Activated CD8-positive, alpha-beta memory T cell treated with anti-CD3 and anti-CD28 coated beads, Interleukin-2, amount 50 U/mL, for 48 hours (primary cell): ENCODE results near the gene RFNG.

Experiments used
- DNase-seq: peaks from one replicate; pipeline ENCODE4 v3.0.0-alpha.2; 2020

RFNG gene

GRCh38 chr17:82051776-82052637 lies at the start of gene RFNG, which contains the start of gene GPS1:
Gene RFNG, minus strand, starts transcription at chr17:82051811. Its CDS starts 45 bp downstream, at chr17:82051766.
Gene GPS1, plus strand, starts transcription at chr17:82051898. Its CDS starts 34 bp downstream, at chr17:82051932.
- peak; percentile 93 for DNase-seq

DNA sequence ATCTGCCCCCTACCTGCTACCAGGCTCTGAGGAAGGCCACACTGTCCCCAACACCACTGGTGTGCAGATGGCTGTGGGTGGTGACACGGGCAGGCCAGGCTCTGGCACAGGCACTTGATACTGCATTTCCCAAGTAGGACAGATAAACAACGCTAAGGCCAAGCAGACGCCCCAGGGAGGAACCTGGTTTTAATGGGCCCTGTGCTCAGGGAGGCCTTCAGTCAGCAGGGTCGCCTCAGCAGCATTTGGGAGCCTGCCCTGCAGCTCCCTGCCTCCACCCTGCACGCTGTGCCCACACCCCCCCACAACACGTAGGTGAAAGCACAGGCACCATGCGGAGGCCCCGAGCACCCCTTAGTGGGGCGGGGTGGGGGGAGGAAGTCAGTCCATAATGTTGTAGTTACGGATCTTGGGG lies 49.7 kb upstream of the RFNG start:
- DNase-seq, result no peak

GRCh38 chr17:82100502-82101298 lies 49.1 kb upstream of the RFNG start:
- DNase-seq, result no peak

- peak; percentile 72 for DNase-seq
Measured at GRCh38 chr17:82098939-82099763, 47.5 kb upstream of the RFNG start.

DNA sequence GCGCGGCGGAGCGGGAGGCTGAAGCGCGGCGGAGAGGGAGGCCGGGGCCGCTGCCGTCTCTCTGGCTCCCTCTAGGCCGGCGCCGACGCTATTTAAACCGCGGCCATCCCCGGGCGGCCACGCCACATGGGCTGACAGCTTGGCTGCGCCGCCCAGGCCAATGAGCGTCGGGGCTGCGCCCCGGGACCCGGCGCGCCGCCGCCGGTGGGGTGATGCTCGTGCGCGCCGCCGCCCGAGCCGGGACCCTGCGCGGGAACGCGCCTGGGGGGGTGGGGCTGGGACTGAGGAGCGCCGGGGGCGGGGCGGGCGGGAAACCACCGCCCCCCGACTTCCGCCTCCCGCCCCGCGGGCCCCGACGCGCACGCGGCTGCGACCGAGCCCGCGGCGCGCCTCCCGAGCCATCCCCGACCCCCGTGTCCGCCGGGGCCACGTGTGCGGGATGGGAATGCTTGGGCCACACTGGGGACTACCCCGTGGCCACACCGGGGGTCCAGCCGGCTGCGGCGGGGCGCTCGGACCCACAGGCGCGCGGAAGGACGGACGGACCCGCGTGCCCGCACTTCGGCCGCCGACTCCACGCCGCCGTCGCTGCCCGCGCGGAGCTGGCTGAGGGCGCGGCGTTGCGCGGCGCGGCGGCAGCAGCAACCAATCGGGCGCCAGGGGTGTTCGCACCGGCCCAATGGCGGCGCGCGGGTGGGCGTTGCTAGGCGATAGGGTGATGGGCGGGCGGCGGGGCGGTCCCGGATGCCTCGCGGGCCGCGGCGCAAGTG lies 46.7 kb upstream of the RFNG start, which contains the start of gene FASN:
Gene FASN, minus strand, starts transcription at position 68 of the 770 bp plus-strand sequence. CDS start 1,791 bp downstream, outside the sequence.
- peak; percentile 97 for DNase-seq

- no peak for DNase-seq
Measured at GRCh38 chr17:82097919-82098168, 46.2 kb upstream of the RFNG start.

GRCh38 chr17:82097184-82097918 lies 45.7 kb upstream of the RFNG start:
- peak; percentile 71 for DNase-seq

- no peak for DNase-seq
Measured at GRCh38 chr17:82096709-82097183, 45.1 kb upstream of the RFNG start.

DNA sequence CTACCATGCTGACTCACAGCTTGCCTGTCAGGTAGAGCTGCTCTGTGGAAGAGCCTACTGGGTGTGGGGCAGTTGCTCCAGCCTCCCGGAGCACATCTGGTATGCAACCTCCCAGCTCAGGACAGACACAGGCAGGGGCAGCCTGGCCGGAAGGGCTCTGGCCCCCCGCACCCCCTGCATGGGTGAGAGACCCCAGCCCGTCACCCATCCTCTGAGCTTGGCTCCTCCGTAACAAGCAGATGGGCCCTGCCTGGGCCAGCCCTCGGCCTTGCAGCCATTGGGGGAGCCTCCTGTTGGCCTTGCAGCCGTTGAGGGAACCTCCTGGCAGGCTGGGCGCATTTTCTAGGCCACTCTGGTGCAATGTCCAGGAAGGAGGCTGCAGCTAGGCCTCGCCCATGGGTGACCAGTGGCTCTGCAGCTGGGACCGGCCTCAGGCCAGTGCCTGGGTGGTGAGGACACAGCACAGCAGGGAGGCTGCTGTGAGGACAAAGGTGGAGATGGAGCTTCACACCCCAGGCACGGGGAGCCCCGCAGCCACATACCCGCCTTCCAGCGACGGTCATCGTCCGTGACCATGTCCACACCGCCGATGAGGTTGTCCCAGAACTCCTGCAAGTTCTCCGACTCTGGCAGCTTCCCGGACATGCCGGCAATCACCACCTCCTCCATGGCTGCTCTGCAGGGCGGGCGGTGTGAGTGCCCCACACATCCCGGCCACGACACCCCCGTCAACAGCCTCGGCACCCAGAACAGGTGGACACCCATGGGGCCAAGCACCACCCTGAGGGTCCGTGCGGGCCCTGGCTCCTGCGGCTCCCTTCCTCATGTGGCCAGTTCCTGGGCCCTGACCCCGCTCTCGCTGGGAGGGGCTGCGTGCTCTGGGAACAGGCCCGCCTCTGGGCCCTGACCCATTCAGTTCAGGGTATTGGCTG lies 44.4 kb upstream of the RFNG start:
- DNase-seq, result no peak

- DNase-seq, result no peak
Measured at GRCh38 chr17:82094931-82095776, 43.5 kb upstream of the RFNG start.

DNA sequence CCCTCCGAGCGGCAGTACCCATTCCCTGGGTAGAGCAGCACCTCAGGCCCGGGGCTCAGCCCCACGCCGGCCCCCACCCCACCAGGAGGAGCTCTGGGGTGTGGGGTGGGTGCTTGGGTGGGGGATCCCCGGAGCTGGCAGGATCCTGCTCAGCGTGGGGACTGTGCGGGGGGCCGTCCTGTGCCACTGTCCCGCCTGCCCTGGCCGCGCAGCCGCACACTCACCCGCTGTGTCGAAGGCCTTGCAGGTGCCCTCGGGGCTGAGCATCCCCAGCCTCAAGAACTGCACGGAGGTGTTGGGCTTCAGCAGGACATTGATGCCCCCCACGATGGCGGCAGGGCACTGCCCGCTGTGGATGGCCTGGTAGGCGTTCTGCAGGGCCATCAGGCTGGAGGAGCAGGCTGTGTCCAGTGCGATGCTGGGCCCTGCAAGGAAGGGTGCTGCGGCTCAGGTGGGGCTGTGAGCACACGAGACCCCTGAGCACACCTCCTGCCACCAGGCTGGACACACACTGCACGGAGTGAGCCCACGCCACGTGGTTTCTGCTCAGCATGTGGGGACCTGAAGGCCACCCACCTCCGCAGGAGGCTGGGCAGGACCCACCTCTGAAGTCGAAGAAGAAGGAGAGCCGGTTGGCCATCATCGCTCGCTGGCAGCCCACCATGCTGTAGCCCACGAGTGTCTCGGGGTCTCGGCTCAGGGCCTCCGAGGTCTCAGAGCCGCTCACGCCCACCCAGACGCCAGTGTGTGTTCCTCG lies 41.6 kb upstream of the RFNG start:
- no peak for DNase-seq

GRCh38 chr17:82092628-82092994 lies 41.0 kb upstream of the RFNG start:
- no peak for DNase-seq

GRCh38 chr17:82092094-82092586 lies 40.5 kb upstream of the RFNG start:
- DNase-seq, result no peak

DNA sequence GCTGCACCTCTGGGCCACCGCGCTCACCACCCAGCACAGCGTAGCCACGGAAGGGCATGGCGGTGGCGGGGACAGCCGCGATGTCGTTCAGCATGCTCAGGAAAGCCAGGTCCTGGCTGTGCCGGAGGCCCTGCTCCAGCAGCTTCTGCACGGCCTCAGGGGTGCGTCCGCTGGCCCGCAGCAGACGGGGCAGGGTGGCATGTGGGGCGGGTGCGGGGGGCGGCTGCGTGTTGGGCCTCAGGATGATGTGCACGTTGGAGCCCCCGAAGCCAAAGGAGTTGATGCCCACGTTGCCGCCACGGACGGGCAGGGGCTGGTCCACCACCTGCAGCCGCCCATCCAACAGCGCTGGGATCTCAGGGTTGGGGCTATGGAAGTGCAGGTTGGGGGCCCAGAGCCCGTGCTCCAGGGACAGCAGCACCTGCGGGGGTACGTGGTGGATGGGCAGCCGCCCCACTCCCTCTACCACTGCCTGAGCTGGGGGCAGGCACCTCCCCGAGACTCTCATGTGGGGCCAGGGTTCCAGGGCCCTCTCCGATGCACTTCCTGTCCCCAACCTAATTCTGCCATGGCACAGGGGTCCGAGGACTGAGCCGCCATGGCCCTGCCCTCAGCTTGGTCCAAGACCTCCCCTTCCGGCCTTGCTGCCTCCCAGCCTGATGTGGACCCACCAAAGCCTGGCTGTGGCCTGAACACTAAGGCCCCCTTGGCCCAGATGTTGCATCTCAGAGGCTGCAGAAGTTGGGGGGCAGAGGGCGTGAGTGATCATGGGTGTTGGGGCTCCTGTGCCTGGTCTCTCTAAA lies 39.9 kb upstream of the RFNG start:
- no peak for DNase-seq

GRCh38 chr17:82090549-82091263 lies 39.1 kb upstream of the RFNG start:
- DNase-seq, result no peak

GRCh38 chr17:82089723-82090548 lies 38.3 kb upstream of the RFNG start:
- no peak for DNase-seq
